DOHH2 (cell line): Measurements from ENCODE around the gene EEIG2.

Experiments used
- CTCF ChIP-seq: fragments of 200-600 bp; sonication (generic); IDR thresholded peaks from one replicate; pipeline ENCODE4 v1.5.1; 2014; ENCODE audit warnings: antibody characterized with exemption, mild to moderate bottlenecking, low read depth, low read length; ENCODE audit not compliant: poor library complexity, severe bottlenecking
- EZH2phosphoT487 ChIP-seq: fragments of 200-600 bp; sonication (generic); IDR thresholded peaks from 2 replicates; pipeline ENCODE4 v1.6.1; 2017; ENCODE audit warnings: borderline replicate concordance, mild to moderate bottlenecking, antibody characterized with exemption, low read length, moderate library complexity, mixed read lengths

DNA sequence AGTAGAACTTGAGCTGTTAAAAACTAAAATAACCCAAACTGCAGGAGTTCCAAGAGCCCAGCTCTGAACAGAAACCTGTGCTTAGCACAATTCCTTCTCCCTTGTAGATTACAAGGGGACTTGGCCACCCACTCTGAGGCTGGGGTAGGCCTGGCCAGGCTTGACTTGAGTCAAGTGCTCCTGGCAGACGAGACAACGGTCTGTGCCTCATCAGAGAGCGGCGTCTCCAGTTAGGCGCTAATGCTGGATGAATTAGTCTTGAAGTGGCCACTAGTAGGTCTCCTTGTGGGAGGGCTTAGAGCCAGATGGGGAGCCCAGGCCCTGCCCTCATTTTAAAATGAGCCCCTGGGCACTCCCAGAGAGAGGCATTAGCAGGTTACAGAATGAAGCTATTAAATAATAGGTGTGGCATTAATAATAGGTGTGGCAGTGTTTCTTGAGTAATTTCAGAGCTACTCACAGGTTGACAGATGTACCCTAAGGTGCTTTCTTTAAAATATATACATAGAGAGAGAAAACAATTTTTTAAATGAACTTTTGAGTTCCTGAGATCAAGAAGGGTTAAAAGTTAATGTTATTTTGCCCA lies 1.1 kb downstream of the EEIG2 start:
- TF ChIP-seq CTCF, result no peak
- TF ChIP-seq EZH2phosphoT487, result no peak
